ENCODE data around the gene TRIM7. TPM values are rescaled to one million over a fixed set of nuclear protein-coding genes. Genes with fewer than 3 reads are reported as not detected.
"Not testable (repeated sequence)": the region's sequence is repeated elsewhere in the genome, so short reads cannot be mapped to it uniquely, and the experiment has no call there.

Gene TRIM7
- total and polyA plus RNA-seq, 2 experiments from 2014 or later: 0.11 to 0.39 TPM

GRCh38 chr5:181218795-181219124 is 13.8 kb upstream of the TRIM7 start:
- Histone ChIP-seq H3K4me1 (ENCODE audit: low read depth) (no peaks in the 10 kb centered on the region), H3K4me3 (peak overlapping the region; percentile 28), H3K9me3 (ENCODE audit: low read depth) (no peaks in the 10 kb centered on the region), H3K27ac (no peak overlapping the region), H3K36me3 (no peaks in the 10 kb centered on the region), H3K27me3 (peaks cover 11% of the 10 kb centered on the region)
- DNase-seq (ENCODE audit: low read depth in 1 of 2, low spot score in 1 of 2): no peak
- TF ChIP-seq CTCF (IDR thresholded peaks at IDR 0.05; ENCODE audit: low read depth, low read length): no peak

GRCh38 chr5:181217803-181218062 is 12.7 kb upstream of the TRIM7 start:
- Histone ChIP-seq H3K4me1 (ENCODE audit: low read depth) (no peaks in the 10 kb centered on the region), H3K36me3 (no peaks in the 10 kb centered on the region), H3K27ac (no peak overlapping the region), H3K9me3 (ENCODE audit: low read depth) (no peaks in the 10 kb centered on the region), H3K27me3 (peaks cover 22% of the 10 kb centered on the region), H3K4me3 (peak overlapping the region; percentile 28)
- TF ChIP-seq CTCF (IDR thresholded peaks at IDR 0.05; ENCODE audit: low read depth, low read length): no peak
- DNase-seq (ENCODE audit: low read depth in 1 of 2, low spot score in 1 of 2): peak in 1 of 2 donors; percentile 21

DNA sequence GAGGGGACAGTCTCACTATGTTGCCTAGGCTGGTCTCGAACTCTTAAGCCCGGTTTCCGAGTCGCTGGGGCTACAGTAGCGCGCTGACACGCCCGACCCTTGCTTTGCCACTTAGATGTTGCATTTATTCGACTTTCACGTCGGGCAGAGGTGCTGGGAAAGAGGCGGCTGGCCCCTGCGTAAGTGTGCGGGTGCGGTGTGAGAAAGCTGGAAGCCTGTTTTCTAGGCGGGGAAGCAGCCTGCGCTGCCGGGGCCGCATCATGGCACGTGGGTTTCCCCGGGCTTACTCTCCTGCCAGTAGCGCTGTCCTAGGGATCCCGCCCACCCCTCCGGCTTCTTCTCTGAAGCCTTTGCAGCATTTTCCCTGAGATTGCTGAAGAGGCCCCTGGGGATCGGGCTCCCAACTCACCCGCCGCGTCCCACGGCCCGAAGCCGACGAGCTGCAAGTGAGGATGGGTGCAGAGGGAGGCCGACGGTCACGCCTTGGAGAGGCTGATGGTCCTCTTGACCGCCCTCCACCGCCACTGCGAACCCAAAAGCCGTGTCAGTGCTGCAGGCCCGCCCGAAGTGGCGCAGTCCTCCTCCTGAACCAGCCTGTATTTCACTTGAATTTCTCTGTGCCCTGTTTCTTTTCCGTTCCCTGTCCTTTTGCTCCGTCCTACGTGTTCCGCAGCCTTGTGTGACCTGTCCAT is 12.3 kb upstream of the TRIM7 start:
- H3K36me3 ChIP-seq: no peaks in the 10 kb centered on the region
- H3K9me3 ChIP-seq (ENCODE audit: low read depth): no peaks in the 10 kb centered on the region
- no peak overlapping the region for H3K27ac ChIP-seq
- H3K4me3 ChIP-seq: peak overlapping the region; percentile 28
- peaks cover 26% of the 10 kb centered on the region for H3K27me3 ChIP-seq
- no peaks in the 10 kb centered on the region for H3K4me1 ChIP-seq (ENCODE audit: low read depth)
- no peak for TF ChIP-seq CTCF (IDR thresholded peaks at IDR 0.05; ENCODE audit: low read depth, low read length)
- DNase-seq (ENCODE audit: low read depth in 1 of 2, low spot score in 1 of 2): peak; percentile 68

DNA sequence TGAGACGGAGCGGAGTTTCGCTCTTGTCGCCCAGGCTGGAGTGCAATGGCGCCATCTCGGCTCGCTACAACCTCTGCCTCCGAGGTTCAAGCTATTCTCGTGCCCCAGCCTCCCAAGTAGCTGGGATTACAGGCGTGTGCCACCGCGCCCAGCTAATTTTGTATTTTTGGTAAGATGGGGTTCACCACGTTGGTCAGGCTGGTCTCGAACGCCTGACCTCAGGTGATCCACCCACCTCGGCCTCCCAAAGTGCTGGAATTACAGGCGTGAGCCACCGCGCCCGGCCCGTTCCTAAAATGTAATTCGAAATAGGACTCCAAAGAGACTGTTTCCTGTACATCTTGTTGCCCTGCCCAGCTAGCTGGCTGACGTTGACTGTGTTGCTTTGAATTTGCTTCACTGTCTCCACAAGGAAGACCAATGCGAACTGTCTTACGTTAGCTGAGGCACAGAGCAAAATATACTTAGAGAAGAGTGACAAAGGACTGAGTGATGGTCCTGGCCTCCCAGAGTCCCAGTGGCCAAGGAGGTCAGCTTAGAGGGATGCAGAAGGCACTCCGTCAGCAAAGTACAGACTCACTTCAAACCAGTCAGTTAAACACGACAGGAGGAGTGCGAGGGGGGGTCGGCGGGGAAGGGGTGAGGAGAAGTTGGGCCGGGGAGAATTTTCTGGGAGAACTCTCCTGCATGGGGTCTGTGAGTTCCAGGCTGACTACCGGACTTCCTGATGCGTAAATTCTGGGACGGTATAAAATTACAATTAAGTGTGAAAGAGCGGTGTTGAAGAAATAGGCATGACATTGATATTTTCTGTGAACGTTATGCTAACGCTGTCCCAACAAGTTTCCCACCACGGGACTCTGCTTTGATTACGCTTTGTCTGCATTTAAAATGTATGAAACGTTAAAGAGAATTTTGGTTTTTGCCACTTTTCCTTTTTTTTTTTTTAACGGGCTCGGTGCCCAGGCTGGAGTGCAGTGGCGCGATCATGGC is 11.3 kb upstream of the TRIM7 start:
- Histone ChIP-seq H3K27ac (no peak overlapping the region), H3K27me3 (peaks cover 30% of the 10 kb centered on the region), H3K36me3 (no peaks in the 10 kb centered on the region), H3K9me3 (ENCODE audit: low read depth) (no peaks in the 10 kb centered on the region), H3K4me1 (ENCODE audit: low read depth) (no peaks in the 10 kb centered on the region), H3K4me3 (peak overlapping the region; percentile 28)
- DNase-seq (ENCODE audit: low read depth in 1 of 2, low spot score in 1 of 2): no peak
- no peak for TF ChIP-seq CTCF (IDR thresholded peaks at IDR 0.05; ENCODE audit: low read depth, low read length)

DNA sequence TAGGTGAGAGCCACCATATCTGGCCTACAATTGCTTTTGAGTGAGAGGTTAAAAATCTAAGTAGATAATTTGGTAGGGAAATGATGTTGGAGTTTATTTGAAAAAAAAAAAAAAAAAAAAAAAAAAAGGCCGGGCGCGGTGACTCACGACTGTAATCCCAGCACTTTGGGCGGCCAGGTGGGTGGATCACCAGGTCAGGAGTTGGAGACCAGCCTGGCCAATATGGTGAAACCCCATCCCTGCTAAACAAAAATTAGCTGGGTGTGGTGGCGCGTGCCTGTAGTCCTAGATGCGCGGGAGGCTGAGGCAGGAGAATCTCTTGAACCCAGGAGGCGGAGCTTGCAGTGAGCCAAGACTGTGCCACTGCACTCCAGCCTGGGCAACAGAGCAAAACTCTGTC is 9.3 kb upstream of the TRIM7 start:
- H3K27me3 ChIP-seq: peaks cover 30% of the 10 kb centered on the region
- not testable (repeated sequence) for H3K4me1 ChIP-seq (ENCODE audit: low read depth)

GRCh38 chr5:181212934-181213333 is 7.9 kb upstream of the TRIM7 start:
- H3K27ac ChIP-seq: no peak overlapping the region
- H3K9me3 ChIP-seq (ENCODE audit: low read depth): no peaks in the 10 kb centered on the region
- H3K4me3 ChIP-seq: no peak overlapping the region
- H3K36me3 ChIP-seq: no peaks in the 10 kb centered on the region
- H3K27me3 ChIP-seq: peaks cover 30% of the 10 kb centered on the region
- H3K4me1 ChIP-seq (ENCODE audit: low read depth): no peaks in the 10 kb centered on the region
- TF ChIP-seq CTCF (IDR thresholded peaks at IDR 0.05; ENCODE audit: low read depth, low read length): no peak
- DNase-seq (ENCODE audit: low read depth in 1 of 2, low spot score in 1 of 2): no peak

More for the DNA sequence above, 9.3 kb upstream of the TRIM7 start:
- H3K9me3 ChIP-seq (ENCODE audit: low read depth); H3K4me3 ChIP-seq; DNase-seq (ENCODE audit: low read depth in 1 of 2, low spot score in 1 of 2); H3K36me3 ChIP-seq; H3K27ac ChIP-seq: not testable (repeated sequence)
